ENCODE data around the gene HUS1.

Gene HUS1

DNA sequence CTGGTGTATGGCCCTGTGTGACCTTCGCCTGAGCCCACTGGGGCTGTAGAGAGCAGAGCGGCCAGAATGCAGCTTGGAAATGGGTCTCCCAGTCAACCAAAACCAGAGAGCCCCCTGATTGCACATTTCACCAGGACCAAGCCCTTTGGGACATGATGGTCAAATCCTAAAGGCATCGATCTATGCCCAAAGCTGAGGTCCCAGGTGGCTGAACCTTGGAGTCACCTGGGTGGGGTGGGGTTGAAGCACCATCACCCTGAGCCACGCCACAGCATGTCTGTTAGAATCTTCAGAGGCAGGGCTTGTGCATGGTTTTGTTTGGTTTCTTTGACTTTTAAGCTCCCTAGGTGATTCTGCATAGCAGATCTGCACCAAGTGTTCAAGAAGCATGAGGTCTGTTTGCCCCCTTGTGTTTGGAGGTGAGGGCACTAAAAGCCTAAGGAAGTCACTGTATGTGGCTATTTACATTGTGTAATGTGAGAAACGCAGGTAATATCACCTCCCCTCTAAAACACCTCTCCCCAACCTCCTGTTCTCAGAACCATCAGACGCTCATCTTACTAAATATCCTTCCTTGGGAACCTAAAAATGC, 40.7 kb downstream of the HUS1 start:
- no peak; the same call in 1 of the 2 replicates for TF ChIP-seq CTCF (conservative IDR thresholded peaks at IDR 0.05)
- TF ChIP-seq ZFX (IDR thresholded peaks at IDR 0.05): no peak
- H3K27ac ChIP-seq: no peak overlapping the region

GRCh38 chr7:47937711-47938573, 41.5 kb downstream of the HUS1 start:
- TF ChIP-seq ZFX (IDR thresholded peaks at IDR 0.05) (no peak), CTCF (conservative IDR thresholded peaks at IDR 0.05) (no peak)
- H3K27ac ChIP-seq: no peak overlapping the region

DNA sequence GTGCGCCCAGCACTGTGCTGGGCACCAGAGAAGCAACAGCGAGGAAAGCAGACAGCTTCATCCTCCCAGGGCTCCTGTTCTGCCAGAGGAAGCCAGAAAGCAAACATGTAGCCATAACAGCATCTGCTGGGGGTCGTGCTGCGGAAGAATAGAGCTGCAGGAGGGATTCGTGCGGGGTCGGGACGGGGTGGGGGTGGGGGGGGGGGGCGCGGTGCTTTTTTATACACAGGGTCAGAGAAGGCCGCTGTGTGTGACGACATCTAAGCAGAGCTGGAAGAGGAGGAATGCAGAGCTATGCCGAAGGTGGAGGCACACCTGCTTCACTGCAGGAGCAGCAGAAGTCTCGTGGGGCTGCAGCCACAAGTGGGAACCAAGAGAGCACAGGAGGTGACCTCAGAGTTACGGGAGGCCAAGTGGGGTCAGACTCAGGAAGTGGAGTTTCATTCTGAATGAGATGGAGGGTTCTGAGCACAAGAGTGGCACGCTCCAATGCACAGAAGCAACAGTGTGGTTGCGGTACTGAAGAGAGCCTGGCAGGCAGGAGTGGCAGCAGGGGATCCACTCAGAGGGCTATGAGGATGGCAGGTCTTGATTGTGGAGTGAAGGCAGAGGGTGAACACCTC, 42.2 kb downstream of the HUS1 start:
- TF ChIP-seq ZFX (IDR thresholded peaks at IDR 0.05) (no peak), CTCF (conservative IDR thresholded peaks at IDR 0.05) (no peak)
- H3K27ac ChIP-seq: no peak overlapping the region

DNA sequence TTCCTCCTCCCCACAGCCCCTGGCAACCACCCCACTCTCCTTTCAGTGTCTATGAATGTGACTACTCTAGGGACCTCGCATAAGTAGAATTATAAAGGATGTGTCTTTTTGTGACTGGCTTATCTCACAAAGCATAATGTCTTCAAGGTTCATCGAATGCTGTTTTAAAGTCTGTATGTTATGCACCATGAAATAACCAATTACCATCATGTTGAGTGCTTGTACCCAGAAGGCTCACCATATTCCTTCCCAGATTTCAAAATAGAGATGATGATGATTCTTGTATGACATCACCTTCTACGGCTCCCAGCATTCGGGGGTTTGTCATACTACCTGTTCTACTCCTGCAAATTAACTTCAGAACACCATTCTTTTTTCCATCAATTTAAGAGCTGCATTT, 43.1 kb downstream of the HUS1 start:
- H3K27ac ChIP-seq: no peak overlapping the region

DNA sequence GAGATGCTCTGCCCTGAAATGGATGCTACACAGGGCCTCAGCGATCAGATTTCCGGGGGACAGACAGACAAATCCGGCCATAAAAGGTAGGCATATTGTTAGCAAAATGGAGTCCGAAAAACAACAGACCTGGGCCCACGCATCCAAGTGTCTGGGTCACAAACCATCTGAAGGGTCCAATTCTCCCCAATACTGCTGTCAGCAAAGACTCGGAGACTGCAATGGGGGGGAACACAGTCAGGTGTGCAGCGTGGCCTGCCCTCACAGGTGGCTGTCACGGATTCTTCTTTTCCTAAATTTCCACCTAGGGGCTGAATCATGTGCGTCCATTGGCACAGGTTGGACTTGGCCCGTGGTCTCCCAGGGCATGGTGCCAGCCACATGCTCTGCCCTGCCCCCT, 44.1 kb downstream of the HUS1 start:
- H3K27ac ChIP-seq: no peak overlapping the region
- TF ChIP-seq CTCF (conservative IDR thresholded peaks at IDR 0.05): no peak
- TF ChIP-seq ZFX (IDR thresholded peaks at IDR 0.05): no peak

More for the DNA sequence above, 43.1 kb downstream of the HUS1 start:
- no peak for TF ChIP-seq CTCF (conservative IDR thresholded peaks at IDR 0.05)

GRCh38 chr7:47934831-47935230, 44.6 kb downstream of the HUS1 start:
- no peak overlapping the region for H3K27ac ChIP-seq
- no peak for TF ChIP-seq ZFX (IDR thresholded peaks at IDR 0.05)
- no peak for TF ChIP-seq CTCF (conservative IDR thresholded peaks at IDR 0.05)

DNA sequence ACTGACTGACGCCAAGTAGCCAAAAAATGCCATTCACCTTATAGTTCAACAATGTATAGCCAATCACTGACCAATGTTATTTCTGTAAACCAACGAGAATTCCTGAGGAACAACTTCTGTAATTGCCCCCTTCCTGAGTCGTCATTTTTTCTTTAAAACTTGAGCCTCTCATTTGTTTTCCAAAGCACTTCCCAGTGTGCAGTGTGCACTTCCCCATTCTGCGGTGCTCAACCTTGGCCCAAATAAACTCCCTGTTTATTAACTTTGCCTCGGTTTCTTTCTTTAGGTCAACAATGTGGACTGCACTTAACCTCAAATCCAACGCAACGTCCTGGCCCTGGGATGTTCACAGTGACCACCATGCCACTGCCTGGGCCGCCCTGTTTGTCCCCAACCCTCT, 46.2 kb downstream of the HUS1 start:
- H3K27ac ChIP-seq: no peak overlapping the region
- TF ChIP-seq CTCF (conservative IDR thresholded peaks at IDR 0.05) (no peak), ZFX (IDR thresholded peaks at IDR 0.05) (no peak)
